Skeletal muscle satellite cell (primary cell): ENCODE data around the gene LILRB5.
"Not testable (repeated sequence)": the region's sequence is repeated elsewhere in the genome, so short reads cannot be mapped to it uniquely, and the experiment has no call there.

Experiments
- H3K27me3 ChIP-seq: 2 replicates; pipeline ENCODE4 v1.7.0; 2013; ENCODE audit warnings: low read length; ENCODE audit not compliant: control insufficient read depth, insufficient read depth
- H3K36me3 ChIP-seq: 2 replicates; pipeline ENCODE4 v1.7.0; 2013; ENCODE audit warnings: mild to moderate bottlenecking, control low read depth, low read length; ENCODE audit not compliant: insufficient read depth
- H3K4me1 ChIP-seq: 2 replicates; pipeline ENCODE4 v1.7.0; 2013; ENCODE audit warnings: low read length; ENCODE audit not compliant: control insufficient read depth, insufficient read depth
- H3K4me2 ChIP-seq: 2 replicates; pipeline ENCODE4 v1.7.0; 2013; ENCODE audit warnings: mild to moderate bottlenecking, low read length
- H3K4me3 ChIP-seq: 2 replicates; pipeline ENCODE4 v1.7.0; 2013; ENCODE audit warnings: low read length
- H3K9ac ChIP-seq: 2 replicates; pipeline ENCODE4 v1.7.0; 2013; ENCODE audit warnings: mild to moderate bottlenecking, low read depth, low read length, moderate library complexity
- H3K9me3 ChIP-seq: replicated peaks from 2 replicates; pipeline ENCODE4 v1.7.0; 2013; ENCODE audit warnings: mild to moderate bottlenecking, control low read depth, low read length

The LILRB5 gene

GRCh38 chr19:54282686-54283470, 25.8 kb upstream of the LILRB5 start:
- Histone ChIP-seq H3K4me2 (no peak overlapping the region), H3K36me3 (no peaks in the 10 kb centered on the region), H3K4me3 (no peak overlapping the region), H3K4me1 (no peaks in the 10 kb centered on the region), H3K9ac (no peak overlapping the region), H3K27me3 (no peaks in the 10 kb centered on the region), H3K9me3 (no peaks in the 10 kb centered on the region)

- H3K4me3 ChIP-seq, H3K4me2 ChIP-seq, H3K9me3 ChIP-seq, H3K9ac ChIP-seq, H3K36me3 ChIP-seq, H3K27me3 ChIP-seq, H3K4me1 ChIP-seq: not testable (repeated sequence)
These were observed 24.6 kb upstream of the LILRB5 start for GRCh38 chr19:54281729-54282075.

DNA sequence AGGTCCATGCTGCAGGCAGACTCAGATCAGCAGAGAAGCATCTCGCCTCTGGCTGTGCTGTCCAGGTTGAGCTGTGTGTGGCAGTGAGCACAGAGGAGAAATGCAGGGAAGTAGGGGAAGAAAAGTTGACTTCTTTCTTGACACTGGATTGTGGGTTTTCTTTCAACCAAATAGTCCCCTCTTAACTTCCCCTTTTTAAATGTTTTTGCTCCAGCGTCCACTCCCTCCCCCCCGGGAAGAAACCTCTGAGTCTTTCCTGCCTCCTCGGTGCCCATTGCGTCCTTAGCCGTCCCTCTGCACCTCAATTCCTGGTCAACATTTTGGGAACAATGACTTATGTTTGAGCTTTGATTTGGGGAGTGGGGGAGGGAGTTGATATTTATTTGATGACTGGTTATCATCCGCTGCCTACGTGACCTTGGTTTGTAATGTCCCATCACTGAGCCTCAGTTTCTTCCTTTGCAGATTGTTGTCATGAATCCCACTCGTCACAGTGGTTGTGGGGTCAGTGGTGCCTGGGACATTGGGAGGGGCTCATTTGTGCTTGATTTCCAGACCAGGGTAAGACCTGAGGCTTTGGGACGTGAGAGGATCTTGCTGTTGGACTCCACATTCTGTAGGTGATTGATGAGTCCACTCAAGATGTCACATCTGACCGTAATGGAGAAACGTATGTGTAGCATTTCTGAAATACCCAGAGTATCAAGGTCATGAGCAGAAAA, 24.1 kb upstream of the LILRB5 start, which contains the start of gene LILRB2:
Gene LILRB2, minus strand, starts transcription at position 104 of the 722 bp plus-strand sequence. CDS start 614 bp downstream, outside the sequence.
- H3K36me3 ChIP-seq: no peaks in the 10 kb centered on the region
- H3K9ac ChIP-seq: no peak within 1 kb of the TSS
- no peaks in the 10 kb centered on the region for H3K4me1 ChIP-seq
- H3K4me3 ChIP-seq: no peak within 1 kb of the TSS
- no peaks in the 10 kb centered on the region for H3K9me3 ChIP-seq
- H3K27me3 ChIP-seq: no peaks in the 10 kb centered on the region
- H3K4me2 ChIP-seq: no peak within 1 kb of the TSS

DNA sequence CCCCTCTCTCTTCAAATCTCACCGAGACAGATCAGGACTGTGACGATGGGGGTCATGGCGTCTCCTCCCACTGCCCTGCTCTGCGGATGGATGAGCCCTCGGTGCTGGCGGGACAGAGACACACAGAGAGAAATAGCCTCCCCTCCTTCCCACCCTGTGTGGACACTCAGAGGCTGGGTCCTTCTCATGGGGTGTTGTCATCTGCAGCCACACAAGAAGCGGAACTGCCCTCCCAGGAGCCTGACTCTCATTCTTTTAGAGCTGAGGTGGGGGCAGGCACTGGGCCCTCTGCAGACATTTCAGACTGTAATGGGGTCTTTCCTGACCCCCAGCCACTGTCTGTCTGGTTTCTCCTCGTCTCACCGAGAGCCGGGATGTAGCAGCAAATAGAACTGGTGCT, 23.4 kb upstream of the LILRB5 start:
- not testable (repeated sequence) for H3K9ac ChIP-seq, H3K4me2 ChIP-seq, H3K27me3 ChIP-seq, H3K4me3 ChIP-seq, H3K4me1 ChIP-seq, H3K36me3 ChIP-seq, H3K9me3 ChIP-seq

GRCh38 chr19:54280025-54280424, 23.0 kb upstream of the LILRB5 start:
- H3K9ac ChIP-seq, H3K4me3 ChIP-seq, H3K4me1 ChIP-seq, H3K9me3 ChIP-seq, H3K27me3 ChIP-seq, H3K36me3 ChIP-seq, H3K4me2 ChIP-seq: not testable (repeated sequence)

DNA sequence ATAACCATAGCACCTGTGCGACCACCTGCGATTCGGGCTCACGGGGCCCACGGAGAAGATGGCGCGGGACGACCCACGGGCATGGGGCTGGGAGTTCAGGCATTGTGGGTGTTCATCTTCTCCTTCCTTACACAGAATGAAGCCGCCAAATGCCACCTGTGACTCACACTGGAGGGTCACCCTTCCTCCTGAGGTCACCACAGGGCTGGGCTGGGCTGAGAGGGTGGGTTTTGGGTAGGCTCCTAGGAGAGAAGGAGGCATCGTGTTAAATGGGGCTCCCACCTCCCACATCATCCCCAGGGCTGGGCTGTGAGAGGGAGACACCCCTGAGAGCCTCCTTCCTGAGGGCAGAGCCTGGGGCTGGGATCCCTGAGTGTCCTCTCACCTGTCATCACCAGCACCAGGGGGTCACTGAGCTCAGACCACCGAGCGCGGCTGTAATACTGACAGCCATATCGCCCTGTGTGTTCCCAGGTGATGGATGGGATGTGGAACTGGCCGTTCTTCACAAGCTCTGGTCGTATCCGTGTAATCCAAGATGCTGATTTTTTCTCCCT, 22.4 kb upstream of the LILRB5 start:
- H3K4me1 ChIP-seq: no peaks in the 10 kb centered on the region
- H3K4me2 ChIP-seq: no peak overlapping the region
- H3K9me3 ChIP-seq: no peaks in the 10 kb centered on the region
- no peak overlapping the region for H3K4me3 ChIP-seq
- no peak overlapping the region for H3K9ac ChIP-seq
- no peaks in the 10 kb centered on the region for H3K27me3 ChIP-seq
- H3K36me3 ChIP-seq: no peaks in the 10 kb centered on the region

DNA sequence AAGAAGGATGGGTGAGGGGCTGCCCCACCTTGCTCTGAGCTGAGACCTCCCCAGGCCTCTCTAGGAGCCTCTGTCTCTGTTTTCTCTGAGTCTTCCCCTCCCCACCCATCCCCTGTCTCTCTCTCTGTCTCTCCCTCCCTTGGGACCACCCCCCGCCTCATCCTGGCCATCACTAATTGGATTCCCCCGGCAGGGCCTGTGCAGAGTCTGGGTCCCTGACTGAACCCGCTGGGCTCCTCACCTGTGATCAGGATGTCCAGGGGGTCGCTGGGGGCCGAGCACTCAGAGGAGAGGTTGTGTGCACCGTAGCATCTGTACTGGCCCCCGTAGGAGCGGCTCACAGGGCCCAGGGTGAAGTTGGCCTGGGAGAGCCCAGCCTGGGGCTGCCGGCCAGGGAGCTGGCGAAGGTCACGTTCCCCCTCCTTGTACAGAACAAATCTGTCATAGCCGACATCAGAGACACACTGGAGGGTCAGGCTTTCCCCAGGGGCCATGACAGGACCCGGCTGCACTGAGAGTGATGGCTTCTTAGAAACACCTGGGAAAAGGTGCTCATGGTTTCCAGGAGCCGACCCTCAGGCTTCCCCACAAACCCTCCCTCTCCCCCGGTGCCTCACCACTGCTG, 21.6 kb upstream of the LILRB5 start:
- H3K9me3 ChIP-seq, H3K36me3 ChIP-seq, H3K4me2 ChIP-seq, H3K27me3 ChIP-seq, H3K4me1 ChIP-seq, H3K4me3 ChIP-seq, H3K9ac ChIP-seq: not testable (repeated sequence)

DNA sequence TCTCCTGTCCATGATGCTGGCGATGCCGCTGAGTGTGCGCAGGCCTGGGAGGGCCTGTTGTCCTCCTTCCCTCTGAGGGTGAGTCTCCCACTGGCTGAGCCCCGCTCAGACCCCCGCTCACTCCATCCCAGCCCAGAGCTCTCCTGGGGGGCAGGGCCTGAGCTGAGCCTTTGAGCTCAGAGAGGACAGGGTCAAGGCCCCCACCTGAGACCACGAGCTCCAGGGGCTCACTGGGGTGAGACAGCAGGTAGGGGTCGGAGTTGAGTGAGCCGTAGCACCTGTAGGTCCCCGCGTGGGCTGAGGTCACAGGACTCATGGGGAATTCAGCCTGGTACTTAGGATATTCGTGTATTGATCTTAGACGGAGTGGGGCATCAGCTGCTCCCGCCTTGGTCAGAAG, 21.0 kb upstream of the LILRB5 start:
- H3K36me3 ChIP-seq, H3K4me2 ChIP-seq, H3K9me3 ChIP-seq, H3K9ac ChIP-seq, H3K4me1 ChIP-seq, H3K4me3 ChIP-seq, H3K27me3 ChIP-seq: not testable (repeated sequence)

- not testable (repeated sequence) for H3K27me3 ChIP-seq, H3K4me3 ChIP-seq, H3K36me3 ChIP-seq, H3K4me2 ChIP-seq, H3K9me3 ChIP-seq, H3K9ac ChIP-seq, H3K4me1 ChIP-seq
These were observed 20.1 kb upstream of the LILRB5 start for GRCh38 chr19:54277111-54277615.

- Histone ChIP-seq H3K36me3 (no peaks in the 10 kb centered on the region), H3K4me2 (no peak overlapping the region), H3K4me1 (no peaks in the 10 kb centered on the region), H3K27me3 (peaks cover 3% of the 10 kb centered on the region), H3K4me3 (no peak overlapping the region), H3K9ac (no peak overlapping the region), H3K9me3 (no peaks in the 10 kb centered on the region)
These were observed 18.9 kb upstream of the LILRB5 start for GRCh38 chr19:54275951-54276350.

GRCh38 chr19:54274516-54274915, 17.4 kb upstream of the LILRB5 start:
- not testable (repeated sequence) for H3K4me2 ChIP-seq, H3K36me3 ChIP-seq, H3K9me3 ChIP-seq, H3K27me3 ChIP-seq, H3K4me3 ChIP-seq, H3K9ac ChIP-seq, H3K4me1 ChIP-seq
